GDM1 (cell line): ENCODE results near the gene TRPM2.

Source experiments
- DNase-seq: peaks from one replicate; lab custom pipeline; 2025; lab: John Stamatoyannopoulos, UW

TRPM2 gene

DNA sequence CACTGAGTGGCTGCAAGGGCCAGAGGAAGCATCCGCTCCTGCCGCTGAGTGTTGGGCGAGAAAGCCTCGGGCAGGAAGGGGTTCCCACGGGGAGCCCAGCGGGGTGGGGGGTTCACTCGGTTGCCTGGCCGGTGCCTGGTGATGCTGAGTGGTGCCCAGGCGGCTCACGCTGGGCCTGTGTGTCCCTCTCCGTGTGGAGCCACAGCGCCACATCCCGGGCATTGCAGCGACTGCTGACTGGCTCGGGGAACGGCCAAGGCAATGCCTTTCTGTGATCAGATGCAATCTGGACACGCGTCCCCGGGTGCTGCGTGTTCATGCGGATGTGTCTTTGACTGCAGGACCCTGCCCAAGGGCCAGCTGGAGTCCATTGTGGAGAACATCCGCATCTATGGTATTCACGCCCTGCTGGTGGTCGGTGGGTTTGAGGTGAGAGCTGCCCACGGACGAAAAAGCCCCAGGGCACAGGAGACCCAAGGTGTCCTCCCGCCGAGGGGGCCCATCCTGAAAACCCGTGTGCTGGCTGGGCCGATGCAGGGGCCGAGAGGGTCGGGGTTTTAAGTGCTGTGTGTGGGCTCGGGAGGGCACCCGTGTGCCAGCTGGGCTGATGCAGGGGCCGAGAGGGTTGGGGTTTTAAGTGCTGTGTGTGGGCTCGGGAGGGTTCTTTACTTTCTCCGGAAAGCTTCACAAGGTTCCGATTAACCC is 30.6 kb upstream of the TRPM2 start:
- DNase-seq = no peak

- DNase-seq = no peak
Observed at GRCh38 chr21:44323591-44323990, 29.8 kb upstream of the TRPM2 start.

DNA sequence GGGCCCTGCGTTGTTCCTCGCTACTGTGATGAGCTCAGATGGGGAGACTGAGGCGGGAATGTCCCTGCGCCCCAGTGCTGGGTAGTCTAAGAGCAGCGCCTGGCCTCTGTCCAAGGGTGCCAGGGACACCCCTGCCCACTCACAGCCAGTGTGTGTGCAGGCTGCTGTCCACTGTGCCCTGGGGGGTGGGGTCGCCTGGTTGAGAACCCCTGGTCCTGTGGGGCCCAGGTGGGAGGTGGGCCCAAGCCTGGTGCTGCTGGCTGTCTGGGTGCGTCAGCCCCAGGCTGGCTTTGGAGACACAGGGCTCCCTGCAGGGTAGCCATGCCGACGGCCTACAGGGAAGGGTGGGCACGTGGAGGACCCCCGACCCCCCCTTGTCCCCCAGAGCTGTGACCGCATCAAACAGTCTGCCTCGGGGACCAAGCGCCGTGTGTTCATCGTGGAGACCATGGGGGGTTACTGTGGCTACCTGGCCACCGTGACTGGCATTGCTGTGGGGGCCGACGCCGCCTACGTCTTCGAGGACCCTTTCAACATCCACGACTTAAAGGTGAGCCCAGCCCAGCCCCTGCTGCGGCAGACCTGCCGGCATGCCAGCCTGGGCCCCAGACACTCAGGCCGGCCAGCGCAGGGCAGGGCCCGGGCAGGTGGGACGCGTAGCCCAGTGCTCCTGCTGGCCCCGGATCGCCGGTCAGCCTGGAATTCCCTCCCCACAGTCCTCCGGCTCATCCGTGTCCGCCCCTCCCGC is 29.1 kb upstream of the TRPM2 start:
- no peak for DNase-seq

- no peak for DNase-seq
Observed at GRCh38 chr21:44324854-44325107, 28.6 kb upstream of the TRPM2 start.

GRCh38 chr21:44325386-44326271 is 27.8 kb upstream of the TRPM2 start:
- DNase-seq = no peak

DNA sequence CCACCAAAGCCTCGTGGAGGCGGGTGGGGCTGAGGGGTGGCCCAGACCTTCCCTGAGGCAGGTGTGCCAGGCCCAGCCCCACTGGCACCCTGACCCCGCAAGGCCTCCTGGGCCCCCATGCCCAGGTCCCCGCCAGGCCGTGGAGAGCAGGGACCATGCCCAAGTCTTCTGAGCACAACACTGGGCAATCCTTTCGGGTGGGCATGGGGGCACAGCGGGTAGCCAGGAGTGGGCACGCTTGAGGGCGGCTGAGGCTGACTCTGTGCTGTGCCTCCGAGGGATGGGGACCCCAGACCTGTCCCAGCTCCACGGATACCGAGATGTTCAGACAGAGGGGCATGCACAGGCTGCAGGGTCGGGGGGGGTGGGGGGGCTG is 27.2 kb upstream of the TRPM2 start:
- DNase-seq = no peak

DNA sequence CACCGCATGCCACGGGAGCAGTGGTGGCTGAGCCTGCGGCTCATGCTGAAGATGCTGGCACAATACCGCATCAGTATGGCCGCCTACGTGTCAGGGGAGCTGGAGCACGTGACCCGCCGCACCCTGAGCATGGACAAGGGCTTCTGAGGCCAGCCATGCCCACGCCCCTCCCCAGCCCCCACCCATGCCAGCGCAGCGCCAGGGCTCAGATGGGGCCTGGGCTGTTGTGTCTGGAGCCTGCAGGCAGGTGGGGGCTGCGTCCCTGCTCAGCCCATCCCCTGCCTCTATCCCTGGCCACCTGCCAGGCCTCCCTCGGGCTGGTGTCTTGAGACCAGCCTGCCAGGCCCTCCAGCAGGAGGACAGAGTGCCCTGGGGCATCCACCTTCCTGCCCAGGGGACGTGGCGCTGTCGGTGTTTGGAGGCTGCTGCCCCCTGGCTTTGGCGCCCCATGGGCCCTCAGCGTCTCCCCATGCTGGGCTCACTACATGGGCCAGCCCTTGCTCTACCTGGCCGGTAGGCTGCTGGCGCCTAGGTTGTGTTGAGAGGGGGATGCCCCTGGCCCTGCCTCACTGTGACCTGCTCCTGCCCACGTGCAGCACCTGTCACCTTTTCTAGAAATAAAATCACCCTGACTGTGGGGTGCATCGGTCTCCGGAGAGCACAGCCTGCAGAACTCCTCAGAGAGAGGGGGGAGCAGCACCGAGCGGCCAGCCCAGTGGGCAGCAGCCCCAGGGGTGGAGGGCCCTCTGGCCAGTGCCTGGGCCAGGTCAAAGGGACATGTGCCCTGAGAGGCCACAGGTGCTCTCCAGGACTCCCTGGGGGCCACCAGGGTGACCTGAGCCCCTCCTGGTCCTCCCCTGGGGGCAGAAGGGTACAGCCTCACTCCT is 26.5 kb upstream of the TRPM2 start:
- DNase-seq = no peak

DNA sequence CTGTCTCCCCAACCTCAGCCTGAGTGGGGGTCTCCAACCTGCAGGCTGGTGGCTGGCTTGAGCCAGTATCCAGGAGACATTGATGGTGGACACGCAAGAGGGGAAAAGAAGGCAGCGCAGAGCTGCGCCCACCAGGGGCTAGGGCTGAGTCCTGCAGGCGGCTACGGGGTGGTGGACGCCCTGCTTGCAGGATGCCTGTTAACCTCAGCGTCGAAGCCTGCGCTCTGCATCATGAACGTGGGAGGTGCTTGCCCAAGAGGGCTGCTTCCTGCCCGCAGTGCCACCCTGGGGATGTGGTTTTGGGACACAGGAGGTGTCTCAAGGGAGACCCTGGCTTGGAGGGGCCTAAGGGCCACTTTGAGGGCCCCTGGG is 25.8 kb upstream of the TRPM2 start:
- no peak for DNase-seq

- no peak for DNase-seq
Observed at GRCh38 chr21:44328242-44328895, 25.1 kb upstream of the TRPM2 start.

DNA sequence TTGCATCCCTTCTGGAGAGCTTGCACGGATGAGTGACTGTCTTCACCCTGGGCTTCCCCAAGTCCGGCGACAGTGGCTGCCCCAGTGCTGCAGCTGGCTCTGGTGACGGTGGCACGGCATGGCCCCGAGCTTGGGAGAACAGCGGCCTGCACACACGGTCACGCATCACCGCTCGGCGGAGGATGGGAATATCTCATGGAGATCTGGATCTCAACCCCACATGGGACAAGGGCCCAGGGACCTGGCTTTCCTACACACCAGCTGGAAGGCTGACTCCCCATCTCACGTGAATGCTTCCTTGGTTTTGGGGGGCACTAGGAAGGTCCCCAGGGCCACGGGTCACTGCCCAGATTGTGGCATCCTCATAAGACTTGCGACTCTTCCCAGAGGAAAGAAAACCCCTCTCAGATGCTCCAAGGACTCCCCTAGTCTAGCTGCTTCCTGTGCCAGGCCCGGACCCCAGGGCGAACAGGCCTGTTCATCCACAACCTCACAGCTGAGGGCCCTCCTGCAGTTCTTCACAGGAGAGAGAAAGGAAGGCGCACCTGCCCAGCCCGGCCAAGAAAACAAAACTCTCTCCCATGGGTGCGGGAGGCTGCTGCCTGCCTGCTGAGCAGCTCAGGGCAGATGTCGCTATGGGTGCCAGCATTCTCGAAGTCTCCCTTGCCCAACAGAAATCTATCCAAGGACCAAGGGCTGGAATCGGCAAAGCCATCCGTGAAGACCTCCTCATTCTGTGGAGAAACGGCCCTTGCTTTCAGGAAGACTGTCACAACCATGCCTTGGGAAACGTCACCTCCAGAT is 24.1 kb upstream of the TRPM2 start:
- DNase-seq = no peak

GRCh38 chr21:44329971-44330681 is 23.3 kb upstream of the TRPM2 start:
- no peak for DNase-seq

GRCh38 chr21:44330698-44331097 is 22.7 kb upstream of the TRPM2 start:
- no peak for DNase-seq

DNA sequence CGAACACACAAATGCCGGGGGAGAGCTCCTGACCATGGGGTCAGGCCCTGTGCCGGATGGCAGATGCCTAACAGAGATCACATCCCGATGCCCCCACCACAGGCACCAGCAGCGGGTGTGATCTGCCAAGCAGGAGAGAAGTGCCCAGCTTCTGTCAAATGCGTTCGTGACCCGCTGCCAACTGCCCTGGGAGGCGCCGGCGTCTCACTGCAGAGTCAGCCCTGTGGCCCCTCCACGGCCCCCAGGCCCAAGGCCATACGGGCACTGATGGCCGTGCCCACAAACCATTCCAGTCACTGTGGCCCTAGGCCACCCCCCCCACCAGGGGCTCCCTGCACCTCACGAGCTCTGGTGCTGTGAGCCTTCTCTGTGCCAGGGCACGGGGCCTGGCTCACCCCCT is 22.2 kb upstream of the TRPM2 start:
- no peak for DNase-seq

GRCh38 chr21:44331650-44332307 is 21.6 kb upstream of the TRPM2 start:
- DNase-seq = no peak

GRCh38 chr21:44332383-44332782 is 21.0 kb upstream of the TRPM2 start:
- DNase-seq = no peak

DNA sequence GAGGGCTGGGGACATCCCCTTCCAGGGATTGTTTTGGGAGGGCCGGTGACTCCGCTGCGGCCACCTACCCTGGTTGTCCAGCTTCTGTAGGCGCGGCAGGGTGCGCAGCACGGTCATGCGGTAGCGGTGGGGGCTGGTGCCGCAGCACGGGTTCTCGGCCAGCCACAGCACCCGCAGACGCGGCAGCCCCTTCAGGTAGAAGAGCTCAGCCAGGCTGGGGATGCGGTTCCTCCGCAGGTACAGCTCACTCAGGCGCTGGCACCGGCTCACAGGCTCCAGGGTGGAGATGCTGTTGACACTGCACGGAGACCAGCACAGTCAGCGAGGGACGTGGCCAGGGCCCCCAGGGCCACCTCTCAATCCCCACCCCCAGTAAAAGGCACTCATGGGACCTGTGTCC is 20.5 kb upstream of the TRPM2 start:
- no peak for DNase-seq

DNA sequence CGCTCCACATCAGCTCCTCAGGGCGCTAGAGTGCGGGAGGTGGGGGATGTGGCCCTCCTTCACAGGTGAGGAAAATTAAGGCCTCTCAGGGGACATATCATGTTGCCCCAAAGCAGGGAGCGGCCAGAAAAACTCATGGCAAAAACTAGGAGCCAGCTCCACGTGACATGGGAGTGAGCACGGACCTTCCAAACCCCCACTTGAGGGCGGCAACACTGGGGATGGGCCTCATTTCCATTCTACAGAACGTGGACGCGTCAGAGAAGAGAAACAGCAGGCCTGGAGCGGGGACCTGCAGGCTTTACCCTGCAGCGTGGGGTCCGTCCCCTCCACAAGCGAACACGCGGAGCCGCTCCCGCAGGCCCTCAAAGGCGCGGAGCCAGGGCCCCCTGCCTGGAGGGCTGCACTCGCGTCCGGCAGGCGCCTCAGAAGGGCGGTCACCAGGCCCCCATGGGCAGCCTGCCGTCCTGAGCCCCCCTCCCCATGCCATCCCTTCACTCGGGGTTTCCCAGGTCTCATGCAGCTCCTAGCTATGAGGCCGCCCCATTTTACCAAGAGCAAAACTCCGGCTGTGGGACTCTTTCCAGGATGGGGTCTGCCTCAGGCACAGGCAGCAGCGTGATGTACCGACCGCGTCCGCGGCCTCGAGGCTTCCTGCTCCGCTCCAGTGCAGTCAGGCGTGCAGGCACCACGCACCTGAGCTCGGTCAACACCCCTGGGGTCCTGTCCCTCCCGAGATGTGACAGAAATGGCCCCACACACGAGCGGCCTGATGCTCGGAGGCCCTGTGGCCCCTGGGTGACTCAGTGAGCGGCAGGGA is 19.7 kb upstream of the TRPM2 start:
- no peak for DNase-seq

DNA sequence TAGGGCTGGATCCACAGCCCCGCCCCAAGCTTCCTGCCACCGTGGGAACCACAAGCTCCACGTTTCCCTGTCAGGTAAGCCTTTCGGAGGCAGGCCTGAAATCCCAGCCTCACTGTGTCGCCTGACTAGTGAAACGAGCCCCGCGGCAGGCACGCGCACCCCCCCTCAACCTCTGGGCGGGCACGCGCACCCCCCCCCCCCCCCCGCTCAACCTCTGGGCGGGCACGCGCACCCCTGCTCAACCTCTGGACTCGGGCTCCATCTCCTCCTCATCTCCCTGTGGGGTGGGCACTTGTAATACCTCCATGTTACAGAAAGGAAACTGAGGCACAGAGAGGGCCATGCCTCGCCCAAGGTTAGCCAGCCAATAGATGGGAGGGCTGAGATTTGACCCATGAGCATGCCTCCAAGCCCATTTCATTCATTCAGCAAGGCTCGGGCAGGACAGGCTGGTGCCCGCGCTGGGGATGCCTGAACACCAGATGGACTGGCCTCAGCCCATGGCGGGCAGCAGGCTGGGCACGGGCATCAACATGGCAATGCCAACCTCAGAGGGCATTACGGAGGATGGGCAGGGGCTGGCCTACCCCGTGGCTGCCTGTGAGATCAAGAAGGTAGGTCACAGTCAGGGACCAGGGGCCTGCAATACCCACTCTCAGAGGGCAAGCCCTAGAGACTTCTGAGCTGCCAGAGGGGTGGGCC is 18.9 kb upstream of the TRPM2 start:
- no peak for DNase-seq
